ENCODE results near the gene OR2T1. TPM values are rescaled to one million over a fixed set of nuclear protein-coding genes. Genes with fewer than 3 reads are reported as not detected.

Gene OR2T1, protein sequence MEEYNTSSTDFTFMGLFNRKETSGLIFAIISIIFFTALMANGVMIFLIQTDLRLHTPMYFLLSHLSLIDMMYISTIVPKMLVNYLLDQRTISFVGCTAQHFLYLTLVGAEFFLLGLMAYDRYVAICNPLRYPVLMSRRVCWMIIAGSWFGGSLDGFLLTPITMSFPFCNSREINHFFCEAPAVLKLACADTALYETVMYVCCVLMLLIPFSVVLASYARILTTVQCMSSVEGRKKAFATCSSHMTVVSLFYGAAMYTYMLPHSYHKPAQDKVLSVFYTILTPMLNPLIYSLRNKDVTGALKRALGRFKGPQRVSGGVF
- total RNA-seq (ENCODE audit: unreplicated experiment), result not detected
- long read RNA-seq, result 0 reads

DNA sequence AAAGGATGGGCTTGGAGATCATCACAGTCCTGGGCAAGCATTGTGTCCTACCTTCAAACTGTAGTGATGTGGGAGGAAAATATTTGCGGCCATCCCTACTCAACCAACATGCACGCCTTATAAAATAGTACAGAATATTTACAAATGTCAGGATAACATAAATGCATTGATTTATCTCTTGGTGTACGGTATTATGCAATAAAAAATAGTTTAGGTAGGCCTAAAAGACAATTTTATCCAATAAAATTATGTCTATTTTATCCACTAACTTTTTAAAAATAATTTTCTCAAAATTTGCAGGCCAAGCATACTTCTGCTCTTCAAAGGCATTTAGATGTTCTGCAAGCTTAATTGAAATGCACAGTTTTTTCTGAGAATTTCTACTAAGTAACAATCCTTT is at the start of gene OR2T1:
OR2T1 (plus strand) TSS at position 301 of the 400 bp plus-strand sequence. CDS start 3,100 bp downstream, outside the sequence.
- TF ChIP-seq CTCF (IDR thresholded peaks at IDR 0.05; ENCODE audit: partially characterized antibody, unreplicated experiment), result no peak
- no peak for DNase-seq
- Mint-ChIP-seq H3K4me1 (ENCODE audit: low read depth, unreplicated experiment) (no peaks in the 10 kb centered on the region), H3K4me3 (ENCODE audit: unreplicated experiment) (no peak within 1 kb of the TSS), H3K27ac (ENCODE audit: unreplicated experiment) (no peak within 1 kb of the TSS), H3K9me3 (ENCODE audit: unreplicated experiment) (peaks cover 15% of the 10 kb centered on the region), H3K36me3 (ENCODE audit: unreplicated experiment) (peaks cover 11% of the 10 kb centered on the region), H3K27me3 (ENCODE audit: unreplicated experiment) (peaks cover 2% of the 10 kb centered on the region)

DNA sequence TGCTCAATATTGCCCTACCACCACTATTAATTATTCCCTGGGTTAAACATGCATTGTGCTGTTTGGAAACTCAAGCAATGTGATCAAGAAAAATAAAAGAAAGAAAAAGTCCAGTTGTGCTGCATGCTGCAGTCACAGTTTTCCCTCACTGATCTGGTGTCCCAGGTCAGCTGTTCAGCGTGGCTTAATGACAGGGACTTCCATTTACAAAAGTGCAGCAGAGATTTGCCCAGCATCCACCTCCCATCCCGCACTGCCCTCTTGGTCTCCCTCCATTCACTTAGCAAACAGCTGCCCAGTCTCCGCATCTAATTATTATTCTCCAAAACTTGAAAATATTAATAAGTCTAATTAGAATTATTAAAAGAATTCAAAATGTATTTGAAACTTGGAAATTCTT is 43.4 kb upstream of the OR2T1 start:
- no peak for DNase-seq
- Mint-ChIP-seq H3K27ac (ENCODE audit: unreplicated experiment) (no peak overlapping the region), H3K27me3 (ENCODE audit: unreplicated experiment) (peaks cover 1% of the 10 kb centered on the region), H3K4me3 (ENCODE audit: unreplicated experiment) (no peak overlapping the region), H3K9me3 (ENCODE audit: unreplicated experiment) (peaks cover 10% of the 10 kb centered on the region), H3K4me1 (ENCODE audit: low read depth, unreplicated experiment) (no peaks in the 10 kb centered on the region), H3K36me3 (ENCODE audit: unreplicated experiment) (peaks cover 6% of the 10 kb centered on the region)
- no peak for TF ChIP-seq CTCF (IDR thresholded peaks at IDR 0.05; ENCODE audit: partially characterized antibody, unreplicated experiment)

DNA sequence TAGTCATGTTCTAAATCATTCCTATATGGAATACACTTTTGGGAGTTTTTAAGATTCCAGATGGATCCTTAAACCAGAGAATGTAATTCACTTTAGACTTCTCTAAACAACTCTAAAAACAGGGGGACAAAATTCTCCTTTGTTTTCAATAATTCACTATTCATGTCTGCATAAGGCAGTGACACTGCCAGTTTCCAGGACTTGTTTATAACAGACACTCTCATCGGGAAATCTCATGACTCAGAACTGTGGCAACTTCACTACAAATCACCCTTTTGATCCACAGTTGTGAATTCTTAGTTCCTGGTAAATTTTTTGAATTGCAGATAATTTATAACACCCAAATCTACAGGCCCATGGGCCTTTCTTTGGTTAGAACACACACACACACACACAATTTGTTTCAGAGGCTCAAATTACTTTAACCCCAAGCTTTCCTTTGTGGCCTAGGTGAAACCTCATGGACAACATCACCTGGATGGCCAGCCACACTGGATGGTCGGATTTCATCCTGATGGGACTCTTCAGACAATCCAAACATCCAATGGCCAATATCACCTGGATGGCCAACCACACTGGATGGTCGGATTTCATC is 41.6 kb upstream of the OR2T1 start, which contains the start of gene OR2T4:
OR2T4 (plus strand) TSS at position 545 of the 595 bp plus-strand sequence; CDS start at position 545, 0 bp downstream.
- no peak for TF ChIP-seq CTCF (IDR thresholded peaks at IDR 0.05; ENCODE audit: partially characterized antibody, unreplicated experiment)
- Mint-ChIP-seq H3K27ac (ENCODE audit: unreplicated experiment) (no peak within 1 kb of the TSS), H3K9me3 (ENCODE audit: unreplicated experiment) (peaks cover 13% of the 10 kb centered on the region), H3K36me3 (ENCODE audit: unreplicated experiment) (peaks cover 6% of the 10 kb centered on the region), H3K27me3 (ENCODE audit: unreplicated experiment) (peaks cover 1% of the 10 kb centered on the region), H3K4me3 (ENCODE audit: unreplicated experiment) (no peak within 1 kb of the TSS), H3K4me1 (ENCODE audit: low read depth, unreplicated experiment) (no peaks in the 10 kb centered on the region)
- DNase-seq, result no peak

DNA sequence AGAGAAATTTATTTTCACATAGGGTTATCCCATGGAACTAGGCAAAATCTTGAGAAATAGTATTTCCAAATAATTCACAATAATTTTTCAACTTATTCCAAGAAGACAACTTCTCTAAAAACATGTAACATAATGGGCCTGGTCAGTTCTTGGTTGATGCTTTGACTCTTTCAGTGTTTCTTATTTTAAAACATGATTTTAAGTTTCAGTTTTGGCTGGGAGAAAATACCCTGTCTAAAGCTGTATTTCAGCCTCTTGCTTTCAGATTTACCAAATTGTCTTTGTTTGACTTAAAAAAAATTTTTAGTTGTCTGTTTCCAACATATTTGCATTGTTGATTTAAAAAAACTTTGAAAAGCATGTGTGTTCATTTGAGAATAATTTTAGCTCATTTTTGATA is 36.2 kb upstream of the OR2T1 start:
- peaks cover 20% of the 10 kb centered on the region for H3K9me3 Mint-ChIP-seq (ENCODE audit: unreplicated experiment)
- H3K36me3 Mint-ChIP-seq (ENCODE audit: unreplicated experiment), result peaks cover 9% of the 10 kb centered on the region
- no peak for TF ChIP-seq CTCF (IDR thresholded peaks at IDR 0.05; ENCODE audit: partially characterized antibody, unreplicated experiment)
- no peak for DNase-seq
- H3K27me3 Mint-ChIP-seq (ENCODE audit: unreplicated experiment), result peaks cover 1% of the 10 kb centered on the region
- no peak overlapping the region for H3K27ac Mint-ChIP-seq (ENCODE audit: unreplicated experiment)
- H3K4me3 Mint-ChIP-seq (ENCODE audit: unreplicated experiment), result no peak overlapping the region
- no peaks in the 10 kb centered on the region for H3K4me1 Mint-ChIP-seq (ENCODE audit: low read depth, unreplicated experiment)

- no peak for TF ChIP-seq CTCF (IDR thresholded peaks at IDR 0.05; ENCODE audit: partially characterized antibody, unreplicated experiment)
- Mint-ChIP-seq H3K9me3 (ENCODE audit: unreplicated experiment) (peaks cover 14% of the 10 kb centered on the region), H3K4me3 (ENCODE audit: unreplicated experiment) (no peak overlapping the region), H3K36me3 (ENCODE audit: unreplicated experiment) (peaks cover 4% of the 10 kb centered on the region), H3K27ac (ENCODE audit: unreplicated experiment) (no peak overlapping the region), H3K4me1 (ENCODE audit: low read depth, unreplicated experiment) (no peaks in the 10 kb centered on the region), H3K27me3 (ENCODE audit: unreplicated experiment) (no peaks in the 10 kb centered on the region)
- DNase-seq, result no peak
Observed at GRCh38 chr1:248372394-248372793, 30.5 kb upstream of the OR2T1 start.
